Neural progenitor cell (in vitro differentiated cells): ENCODE results near the gene YY1AP1.

ENCODE experiments used
- EZH2 ChIP-seq: fragments of 200-600 bp; sonication (generic); IDR thresholded peaks from 2 replicates; pipeline ENCODE4 v1.6.1; 2017; ENCODE audit warnings: antibody characterized with exemption, mild to moderate bottlenecking, moderate library complexity
- TF ChIP-seq, protein P1 (sequence below): fragments of 200-600 bp; sonication (generic); IDR thresholded peaks from 2 replicates; pipeline ENCODE4 v1.5.1; 2017; ENCODE audit warnings: antibody characterized with exemption, mild to moderate bottlenecking

DNA sequence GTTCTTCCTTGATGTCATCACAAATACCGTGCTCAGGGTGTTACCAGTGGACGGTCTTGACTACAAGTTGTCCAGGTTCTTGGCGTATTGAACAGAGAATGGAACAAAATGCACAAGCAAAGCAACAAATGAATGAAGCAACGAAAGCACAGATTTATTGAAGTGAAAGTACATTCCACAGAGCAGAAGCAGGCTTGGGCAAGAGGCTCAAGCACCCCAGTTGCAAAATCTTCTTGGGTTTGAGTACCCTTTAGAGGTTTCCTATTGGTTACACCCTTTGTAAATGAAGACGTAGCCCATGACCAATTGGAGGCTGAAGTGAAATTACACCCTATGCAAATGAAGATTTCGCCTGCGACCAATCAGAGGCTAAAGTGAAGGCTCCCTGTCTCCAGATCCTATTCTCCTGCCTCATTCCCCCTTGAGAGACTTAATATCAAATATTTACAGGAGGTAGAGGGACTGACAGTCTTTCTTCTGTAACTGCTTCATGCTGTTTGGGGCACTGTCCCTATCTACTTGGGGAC lies 38.3 kb downstream of the YY1AP1 start:
- TF ChIP-seq, protein P1, sequence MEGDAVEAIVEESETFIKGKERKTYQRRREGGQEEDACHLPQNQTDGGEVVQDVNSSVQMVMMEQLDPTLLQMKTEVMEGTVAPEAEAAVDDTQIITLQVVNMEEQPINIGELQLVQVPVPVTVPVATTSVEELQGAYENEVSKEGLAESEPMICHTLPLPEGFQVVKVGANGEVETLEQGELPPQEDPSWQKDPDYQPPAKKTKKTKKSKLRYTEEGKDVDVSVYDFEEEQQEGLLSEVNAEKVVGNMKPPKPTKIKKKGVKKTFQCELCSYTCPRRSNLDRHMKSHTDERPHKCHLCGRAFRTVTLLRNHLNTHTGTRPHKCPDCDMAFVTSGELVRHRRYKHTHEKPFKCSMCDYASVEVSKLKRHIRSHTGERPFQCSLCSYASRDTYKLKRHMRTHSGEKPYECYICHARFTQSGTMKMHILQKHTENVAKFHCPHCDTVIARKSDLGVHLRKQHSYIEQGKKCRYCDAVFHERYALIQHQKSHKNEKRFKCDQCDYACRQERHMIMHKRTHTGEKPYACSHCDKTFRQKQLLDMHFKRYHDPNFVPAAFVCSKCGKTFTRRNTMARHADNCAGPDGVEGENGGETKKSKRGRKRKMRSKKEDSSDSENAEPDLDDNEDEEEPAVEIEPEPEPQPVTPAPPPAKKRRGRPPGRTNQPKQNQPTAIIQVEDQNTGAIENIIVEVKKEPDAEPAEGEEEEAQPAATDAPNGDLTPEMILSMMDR = no peak
- no peak for TF ChIP-seq EZH2
